ENCODE results near the gene CHURC1. TPM values are rescaled to one million over a fixed set of nuclear protein-coding genes. Genes with fewer than 3 reads are reported as not detected.

CHURC1 gene
- polyA plus RNA-seq, 1 donor (not counting 4 experiments of a cell fraction or from before 2014, with no cell fraction given) = 126 TPM

DNA sequence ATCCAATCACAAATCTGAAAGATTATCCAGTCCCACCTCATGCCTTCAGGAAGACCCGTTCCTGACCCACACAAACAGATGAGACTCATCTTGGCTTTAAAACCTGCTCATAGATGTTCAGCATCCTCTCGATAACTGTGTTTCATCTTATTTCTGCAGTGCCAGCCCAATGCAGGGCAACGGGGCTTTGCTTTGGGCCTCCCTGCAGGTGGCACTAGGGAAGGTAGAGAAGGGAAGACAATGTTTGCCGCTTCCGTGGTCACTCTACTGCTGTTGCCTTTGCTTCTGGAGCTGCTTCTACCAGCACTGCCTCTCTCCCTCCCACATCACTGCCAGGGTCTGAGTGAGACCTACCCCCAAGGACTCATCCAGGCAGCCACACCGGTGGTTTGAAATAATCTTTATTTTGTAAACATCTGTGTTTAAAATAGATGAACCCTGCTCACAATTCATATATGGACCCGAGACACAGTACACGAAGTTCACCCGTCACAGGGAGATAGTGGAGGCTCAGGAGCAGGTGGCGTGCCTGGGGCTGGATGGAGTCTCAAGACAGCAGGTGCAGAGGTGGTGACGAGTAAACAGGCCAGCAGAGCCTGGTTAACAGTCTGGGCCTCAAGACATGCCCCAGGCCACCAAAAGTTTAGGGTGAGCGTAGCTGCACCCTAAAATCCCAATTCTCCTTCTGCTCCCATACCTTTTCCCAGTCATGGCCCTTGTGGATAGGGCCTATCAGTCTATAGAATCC, 31.4 kb downstream of the CHURC1 start:
- FAIRE-seq = no peak
- Histone ChIP-seq H3K36me3 (ENCODE audit: control insufficient read depth in 2 of 2, extremely low read depth in 1 of 2, insufficient read depth in 2 of 2, low read length in 2 of 2) (peaks cover 0 to 7% of the 10 kb centered on the region in 2 experiments), H3K27ac (ENCODE audit: control insufficient read depth, insufficient read depth, low read length) (no peak overlapping the region), H3K79me2 (ENCODE audit: control insufficient read depth, insufficient read depth, low read length) (peaks cover 4% of the 10 kb centered on the region), H3K4me2 (ENCODE audit: control insufficient read depth, extremely low read depth, insufficient read depth, low read depth, low read length) (no peak overlapping the region), H3K27me3 (ENCODE audit: control insufficient read depth, extremely low read depth, insufficient read depth, low read length) (no peaks in the 10 kb centered on the region), H3K4me3 (ENCODE audit: control insufficient read depth in 2 of 3, extremely low read depth in 1 of 3, insufficient read depth in 2 of 3, low read depth in 1 of 3, low read length in 3 of 3) (no peak overlapping the region), H3K4me1 (ENCODE audit: control insufficient read depth, extremely low read depth, insufficient read depth, low read length) (peaks cover 16% of the 10 kb centered on the region), H3K9me1 (ENCODE audit: control insufficient read depth, extremely low read depth, insufficient read depth, low read length) (no peaks in the 10 kb centered on the region), H2AFZ (ENCODE audit: control insufficient read depth, low read length) (no peak overlapping the region), H3K9ac (ENCODE audit: control insufficient read depth, extremely low read depth, insufficient read depth, low read length) (no peak overlapping the region), H4K20me1 (ENCODE audit: control insufficient read depth, extremely low read depth, insufficient read depth, low read length) (no peaks in the 10 kb centered on the region), H3K9me3 (ENCODE audit: control insufficient read depth, low read depth, low read length) (no peaks in the 10 kb centered on the region)
- no peak for TF ChIP-seq EZH2 (IDR thresholded peaks at IDR 0.05; ENCODE audit: low read length)
- TF ChIP-seq, protein P1, sequence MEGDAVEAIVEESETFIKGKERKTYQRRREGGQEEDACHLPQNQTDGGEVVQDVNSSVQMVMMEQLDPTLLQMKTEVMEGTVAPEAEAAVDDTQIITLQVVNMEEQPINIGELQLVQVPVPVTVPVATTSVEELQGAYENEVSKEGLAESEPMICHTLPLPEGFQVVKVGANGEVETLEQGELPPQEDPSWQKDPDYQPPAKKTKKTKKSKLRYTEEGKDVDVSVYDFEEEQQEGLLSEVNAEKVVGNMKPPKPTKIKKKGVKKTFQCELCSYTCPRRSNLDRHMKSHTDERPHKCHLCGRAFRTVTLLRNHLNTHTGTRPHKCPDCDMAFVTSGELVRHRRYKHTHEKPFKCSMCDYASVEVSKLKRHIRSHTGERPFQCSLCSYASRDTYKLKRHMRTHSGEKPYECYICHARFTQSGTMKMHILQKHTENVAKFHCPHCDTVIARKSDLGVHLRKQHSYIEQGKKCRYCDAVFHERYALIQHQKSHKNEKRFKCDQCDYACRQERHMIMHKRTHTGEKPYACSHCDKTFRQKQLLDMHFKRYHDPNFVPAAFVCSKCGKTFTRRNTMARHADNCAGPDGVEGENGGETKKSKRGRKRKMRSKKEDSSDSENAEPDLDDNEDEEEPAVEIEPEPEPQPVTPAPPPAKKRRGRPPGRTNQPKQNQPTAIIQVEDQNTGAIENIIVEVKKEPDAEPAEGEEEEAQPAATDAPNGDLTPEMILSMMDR (optimal IDR thresholded peaks at IDR 0.05 in 1 of 3, IDR thresholded peaks at IDR 0.05 in 1 of 3, conservative IDR thresholded peaks at IDR 0.05 in 1 of 3; ENCODE audit: extremely low read depth in 1 of 3, insufficient read depth in 2 of 3, low read length in 3 of 3) = no peak
- no peak for DNase-seq (ENCODE audit: low read depth, low spot score)
- dilution Hi-C loops (cut with MboI; ENCODE audit: extremely low pct_ligation_motif_present, low sequenced_read_pairs) = no loop called here

DNA sequence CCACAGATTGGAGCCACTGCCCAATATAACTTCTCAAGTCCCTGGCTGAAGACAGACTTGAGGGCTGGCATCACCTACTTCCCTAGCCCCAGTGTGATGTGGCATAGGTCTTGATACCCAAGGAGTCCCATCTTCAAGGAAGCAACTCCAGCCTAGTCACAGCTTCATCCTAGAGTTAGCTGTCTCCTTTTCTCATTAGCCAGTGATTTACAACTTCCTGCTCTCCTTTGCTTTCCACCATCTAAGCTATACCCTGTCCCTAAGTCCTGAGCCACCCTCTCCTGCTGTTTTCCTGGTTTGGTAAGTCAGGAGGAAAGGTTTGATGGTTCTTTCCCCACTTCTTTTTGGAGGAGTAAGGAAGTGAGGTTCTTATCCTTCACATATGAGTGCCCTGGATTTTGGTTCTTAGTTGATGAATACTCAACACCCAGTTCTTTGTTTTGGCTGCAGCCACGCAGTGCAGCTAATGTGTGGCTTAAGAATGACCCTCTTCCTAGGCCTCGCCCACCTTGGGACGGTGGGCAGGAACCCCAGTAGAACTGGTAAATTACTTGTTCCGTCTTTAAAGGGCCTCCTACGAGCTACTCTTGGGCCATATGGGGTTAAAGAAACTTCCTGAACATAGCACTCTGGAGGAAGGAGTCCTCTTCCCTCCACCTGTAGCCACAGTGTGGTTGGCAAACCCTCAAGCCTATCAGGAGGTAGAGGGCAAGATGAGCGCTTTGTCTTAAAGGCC, 32.2 kb downstream of the CHURC1 start:
- peaks cover 0 to 7% of the 10 kb centered on the region in 2 experiments for H3K36me3 ChIP-seq (ENCODE audit: control insufficient read depth in 2 of 2, extremely low read depth in 1 of 2, insufficient read depth in 2 of 2, low read length in 2 of 2)
- no peaks in the 10 kb centered on the region for H3K27me3 ChIP-seq (ENCODE audit: control insufficient read depth, extremely low read depth, insufficient read depth, low read length)
- peaks cover 16% of the 10 kb centered on the region for H3K4me1 ChIP-seq (ENCODE audit: control insufficient read depth, extremely low read depth, insufficient read depth, low read length)
- no peaks in the 10 kb centered on the region for H4K20me1 ChIP-seq (ENCODE audit: control insufficient read depth, extremely low read depth, insufficient read depth, low read length)
- H3K9me1 ChIP-seq (ENCODE audit: control insufficient read depth, extremely low read depth, insufficient read depth, low read length) = no peaks in the 10 kb centered on the region
- H2AFZ ChIP-seq (ENCODE audit: control insufficient read depth, low read length) = no peak overlapping the region
- TF ChIP-seq, protein P1 (optimal IDR thresholded peaks at IDR 0.05 in 1 of 3, IDR thresholded peaks at IDR 0.05 in 1 of 3, conservative IDR thresholded peaks at IDR 0.05 in 1 of 3; ENCODE audit: extremely low read depth in 1 of 3, insufficient read depth in 2 of 3, low read length in 3 of 3) = no peak
- TF ChIP-seq EZH2 (IDR thresholded peaks at IDR 0.05; ENCODE audit: low read length) = no peak
- no peak overlapping the region for H3K4me2 ChIP-seq (ENCODE audit: control insufficient read depth, extremely low read depth, insufficient read depth, low read depth, low read length)
- FAIRE-seq (no peak), DNase-seq (ENCODE audit: low read depth, low spot score) (no peak)
- H3K27ac ChIP-seq (ENCODE audit: control insufficient read depth, insufficient read depth, low read length) = no peak overlapping the region
- no peak overlapping the region for H3K9ac ChIP-seq (ENCODE audit: control insufficient read depth, extremely low read depth, insufficient read depth, low read length)
- H3K79me2 ChIP-seq (ENCODE audit: control insufficient read depth, insufficient read depth, low read length) = peaks cover 4% of the 10 kb centered on the region
- no peaks in the 10 kb centered on the region for H3K9me3 ChIP-seq (ENCODE audit: control insufficient read depth, low read depth, low read length)
- H3K4me3 ChIP-seq (ENCODE audit: control insufficient read depth in 2 of 3, extremely low read depth in 1 of 3, insufficient read depth in 2 of 3, low read depth in 1 of 3, low read length in 3 of 3) = no peak overlapping the region
- dilution Hi-C loops (cut with MboI; ENCODE audit: extremely low pct_ligation_motif_present, low sequenced_read_pairs) = no loop called here

Measured in keratinocyte (primary cell).